GM18519 (cell line): ENCODE measurements around the gene NDRG4.

Source experiments
- ATAC-seq: cut with Tn5 transposase; IDR thresholded peaks from one replicate; pipeline ENCODE4 v1.9.1; 2021; ENCODE audit warnings: mild to moderate bottlenecking, moderate library complexity; ENCODE audit not compliant: unreplicated experiment, low FRiP score

The NDRG4 gene

GRCh38 chr16:58499615-58500351, at the start of gene NDRG4:
NDRG4 (plus strand) TSS chr16:58500143; CDS start chr16:58500249, 106 bp downstream.
- ATAC-seq, result peak; percentile 32

- no peak for ATAC-seq
Measured at GRCh38 chr16:58450590-58450989, 49.4 kb upstream of the NDRG4 start.

- ATAC-seq, result no peak
Measured at GRCh38 chr16:58451265-58451689, 48.7 kb upstream of the NDRG4 start.

- no peak for ATAC-seq
Measured at GRCh38 chr16:58451945-58452401, 48.0 kb upstream of the NDRG4 start.

- ATAC-seq, result no peak
Measured at GRCh38 chr16:58452640-58453039, 47.3 kb upstream of the NDRG4 start.

GRCh38 chr16:58454178-58454577, 45.8 kb upstream of the NDRG4 start:
- ATAC-seq, result no peak

GRCh38 chr16:58454856-58455255, 45.1 kb upstream of the NDRG4 start:
- ATAC-seq, result no peak

- no peak for ATAC-seq
Measured at GRCh38 chr16:58455750-58456149, 44.2 kb upstream of the NDRG4 start.

GRCh38 chr16:58456193-58456592, 43.8 kb upstream of the NDRG4 start:
- ATAC-seq, result no peak

- ATAC-seq, result no peak
Measured at GRCh38 chr16:58458606-58459343, 41.2 kb upstream of the NDRG4 start.

GRCh38 chr16:58459344-58460218, 40.4 kb upstream of the NDRG4 start:
- ATAC-seq, result no peak

- no peak for ATAC-seq
Measured at GRCh38 chr16:58460219-58460610, 39.7 kb upstream of the NDRG4 start.

- no peak for ATAC-seq
Measured at GRCh38 chr16:58461056-58461455, 38.9 kb upstream of the NDRG4 start.

GRCh38 chr16:58461640-58462039, 38.3 kb upstream of the NDRG4 start:
- no peak for ATAC-seq

- no peak for ATAC-seq
Measured at GRCh38 chr16:58462089-58462488, 37.9 kb upstream of the NDRG4 start.

- ATAC-seq, result no peak
Measured at GRCh38 chr16:58462499-58462996, 37.4 kb upstream of the NDRG4 start.

- no peak for ATAC-seq
Measured at GRCh38 chr16:58462997-58463941, 36.7 kb upstream of the NDRG4 start.

GRCh38 chr16:58464047-58464915, 35.7 kb upstream of the NDRG4 start:
- ATAC-seq, result no peak
